Fibroblast of the conjunctiva (primary cell): ENCODE results near the gene INO80.
"Not testable (repeated sequence)": the region's sequence is repeated elsewhere in the genome, so short reads cannot be mapped to it uniquely, and the experiment has no call there.

ENCODE experiments used
- DNase-seq: peaks from one replicate; pipeline ENCODE4 v3.0.0-alpha.2; 2010; ENCODE audit warnings: low read depth

Gene INO80

DNA sequence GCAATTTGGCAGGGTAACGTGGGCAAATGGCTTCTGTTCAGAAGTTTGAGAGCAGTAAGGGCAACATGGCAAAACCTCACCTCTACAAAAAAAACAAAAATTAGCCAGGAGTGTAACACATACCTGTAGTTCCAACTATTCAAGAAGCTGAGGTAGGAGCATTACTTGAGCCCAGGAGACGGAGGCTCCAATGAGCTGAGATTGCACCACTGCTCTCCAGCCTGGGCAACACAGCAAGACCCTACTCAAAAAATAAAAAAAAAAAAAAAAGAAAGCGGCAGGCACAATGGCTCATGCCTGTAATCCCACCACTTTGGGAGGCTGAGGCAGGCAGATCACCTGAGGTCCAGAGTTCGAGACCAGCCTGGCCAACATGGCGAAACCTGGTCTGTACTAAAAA, 5.9 kb upstream of the INO80 start:
- no peak for DNase-seq

DNA sequence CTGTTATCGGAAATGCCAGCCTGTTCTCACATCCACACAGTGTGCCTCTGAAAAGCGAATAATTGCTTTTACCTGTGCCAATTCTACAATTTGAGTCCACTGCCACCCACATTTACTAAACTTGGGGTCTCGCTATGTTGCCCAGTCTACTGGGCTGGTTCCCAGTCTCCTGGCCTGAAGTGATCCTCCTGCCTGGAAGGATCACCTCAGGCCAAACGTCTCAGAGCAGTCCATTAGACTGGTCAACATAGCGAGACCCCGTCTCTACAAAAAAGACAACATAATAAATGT, 827 bp upstream of the INO80 start:
- no peak for DNase-seq

GRCh38 chr15:41115652-41116115, 396 bp downstream of the INO80 start:
- DNase-seq: peak; percentile 39

DNA sequence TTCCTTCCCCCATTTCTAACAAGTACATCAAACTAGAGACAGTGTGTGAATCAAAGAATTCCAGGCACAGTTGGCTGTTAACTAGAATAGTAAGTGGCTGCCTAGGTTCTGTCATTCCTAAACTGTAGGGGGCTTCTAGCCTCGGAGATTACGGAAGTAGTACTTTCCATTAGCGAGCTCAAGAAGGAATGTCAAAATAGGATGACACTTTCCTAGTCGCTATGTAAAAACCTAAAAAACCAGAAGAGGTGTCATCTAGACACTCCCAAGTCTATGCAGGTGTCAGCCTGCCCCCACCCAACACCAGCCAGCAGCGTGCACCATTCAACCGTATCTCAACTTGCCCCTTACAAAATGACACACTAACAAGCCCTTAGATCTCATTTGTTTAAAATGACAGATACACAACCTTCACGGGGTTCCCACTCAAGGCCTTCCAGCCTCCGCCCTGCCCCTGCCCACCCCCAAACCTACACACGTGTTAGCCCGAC, 874 bp downstream of the INO80 start:
- DNase-seq: peak; percentile 5

DNA sequence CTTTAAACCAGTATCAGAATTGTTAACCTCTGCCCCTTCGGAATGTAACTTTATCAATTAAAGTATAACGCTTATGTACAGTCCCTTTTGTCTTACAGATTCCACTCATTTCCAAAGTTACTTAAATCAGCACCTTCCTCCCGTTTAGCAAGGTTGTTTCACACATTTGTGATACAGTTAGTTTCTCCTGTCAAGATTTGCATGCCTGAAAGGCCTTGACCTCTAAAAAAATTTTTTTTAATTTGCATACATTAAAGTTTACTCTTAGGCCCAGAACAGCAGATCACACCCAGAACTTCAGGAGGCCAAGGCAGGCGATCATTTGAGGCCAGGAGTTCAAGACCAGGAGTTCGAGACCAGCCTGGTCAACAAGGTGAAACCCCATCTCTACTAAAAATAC, 9.1 kb downstream of the INO80 start:
- DNase-seq: no peak

DNA sequence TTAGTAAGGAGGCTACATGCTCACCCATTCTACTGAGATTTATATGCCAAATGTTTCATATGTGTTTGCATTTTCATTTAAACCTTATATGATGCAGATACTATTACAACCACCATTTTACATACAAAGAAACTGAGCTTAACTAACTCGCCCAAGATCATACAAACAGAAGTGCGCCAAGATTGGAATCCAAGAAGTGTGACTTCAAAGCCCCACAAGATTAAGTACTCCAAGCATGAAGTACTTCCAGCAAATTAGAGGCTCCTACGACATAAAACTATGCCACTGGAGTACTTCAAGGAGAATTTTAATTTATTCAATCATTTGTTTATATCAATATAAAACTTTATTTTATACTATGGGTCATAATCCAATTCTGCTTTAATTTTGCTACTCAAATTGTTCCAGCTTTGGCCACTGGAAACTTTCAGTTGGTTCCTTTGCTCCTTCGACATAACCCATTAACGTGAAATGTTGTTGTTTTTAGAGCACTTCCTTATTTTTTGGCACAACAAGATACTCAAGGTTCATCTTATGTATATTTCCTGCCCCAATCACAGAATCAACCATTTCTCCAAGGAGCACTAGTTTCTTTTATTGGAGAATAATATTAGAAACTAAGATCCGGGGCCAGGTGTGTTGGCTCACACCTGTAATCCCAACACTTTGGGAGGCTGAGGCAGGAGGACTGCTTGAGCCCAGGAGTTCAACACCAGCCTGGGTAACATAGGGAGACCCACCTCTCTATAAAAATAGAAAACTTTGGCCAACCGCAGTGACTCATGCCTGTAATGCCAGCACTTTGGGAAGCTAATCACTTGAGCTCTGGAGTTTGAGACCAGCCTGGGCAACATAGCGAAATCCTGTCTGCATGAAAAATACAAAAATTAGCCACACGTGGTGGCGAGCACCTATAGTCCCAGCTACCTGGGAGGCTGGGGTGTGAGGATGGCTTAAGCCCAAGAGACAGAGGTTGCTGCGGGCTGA, 10.4 kb downstream of the INO80 start:
- no peak for DNase-seq

GRCh38 chr15:41104234-41104633, 11.8 kb downstream of the INO80 start:
- peak; percentile 59 for DNase-seq

GRCh38 chr15:41102854-41103253, 13.2 kb downstream of the INO80 start:
- DNase-seq: no peak

DNA sequence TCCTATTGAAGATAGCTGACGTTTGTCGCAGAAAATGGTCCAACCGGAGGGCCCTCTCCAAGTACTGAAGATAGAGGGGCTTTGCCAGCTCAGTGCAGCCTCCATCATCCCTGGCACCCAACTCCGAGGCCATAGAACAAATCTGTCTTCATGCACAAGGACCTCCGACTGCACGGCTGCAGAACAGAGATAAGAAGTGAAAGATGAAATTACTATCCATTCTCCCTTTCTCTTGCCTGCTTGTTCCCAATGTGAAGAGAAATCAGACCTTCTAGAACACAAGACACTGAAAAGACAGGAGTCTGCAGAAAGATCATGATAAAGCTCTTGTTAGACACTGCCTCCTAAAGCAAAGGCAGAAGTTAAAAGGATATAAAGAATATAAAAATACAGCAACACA, 19.9 kb downstream of the INO80 start:
- DNase-seq: no peak

GRCh38 chr15:41085029-41085428, 31.1 kb downstream of the INO80 start:
- no peak for DNase-seq

DNA sequence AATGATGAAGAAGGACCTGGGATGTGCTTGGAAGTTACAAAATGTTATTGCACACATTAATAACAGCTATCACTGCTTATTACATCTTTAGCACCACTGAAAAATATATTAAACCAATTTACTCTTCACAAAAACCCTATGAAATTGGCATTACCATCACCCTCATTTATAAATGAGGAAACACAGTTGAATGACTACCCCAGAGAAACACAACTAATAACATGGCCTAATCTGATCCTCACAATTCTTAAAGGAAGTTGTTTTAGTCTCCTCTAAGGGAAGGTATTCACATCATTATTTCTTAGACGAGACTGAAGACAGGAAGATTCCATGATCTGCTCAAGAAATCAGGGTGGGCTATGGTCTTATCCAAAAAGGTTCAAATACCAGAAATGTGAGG, 35.9 kb downstream of the INO80 start:
- no peak for DNase-seq

GRCh38 chr15:41079717-41080116, 36.4 kb downstream of the INO80 start:
- no peak for DNase-seq

- not testable (repeated sequence) for DNase-seq
Measured at GRCh38 chr15:41078879-41079278, 37.2 kb downstream of the INO80 start.

DNA sequence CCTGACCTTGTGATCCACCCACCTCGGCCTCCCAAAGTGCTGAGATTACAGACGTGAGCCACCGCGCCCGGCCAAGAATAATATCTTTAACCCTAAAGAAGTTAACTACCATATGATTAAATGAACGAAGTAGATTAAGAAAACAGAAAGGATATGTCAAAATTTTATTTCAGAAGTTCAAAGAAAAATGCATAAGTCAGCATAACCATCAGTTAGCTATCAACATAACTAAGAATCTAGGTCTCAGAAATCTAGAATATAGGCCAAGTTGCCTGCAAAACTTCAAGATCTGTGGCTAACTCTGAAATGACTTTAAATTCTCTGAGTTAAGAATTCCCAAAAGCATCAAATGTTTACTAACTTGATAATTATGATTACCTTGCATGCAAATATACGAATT, 38.0 kb downstream of the INO80 start:
- no peak for DNase-seq

- DNase-seq: no peak
Measured at GRCh38 chr15:41073028-41073427, 43.1 kb downstream of the INO80 start.

DNA sequence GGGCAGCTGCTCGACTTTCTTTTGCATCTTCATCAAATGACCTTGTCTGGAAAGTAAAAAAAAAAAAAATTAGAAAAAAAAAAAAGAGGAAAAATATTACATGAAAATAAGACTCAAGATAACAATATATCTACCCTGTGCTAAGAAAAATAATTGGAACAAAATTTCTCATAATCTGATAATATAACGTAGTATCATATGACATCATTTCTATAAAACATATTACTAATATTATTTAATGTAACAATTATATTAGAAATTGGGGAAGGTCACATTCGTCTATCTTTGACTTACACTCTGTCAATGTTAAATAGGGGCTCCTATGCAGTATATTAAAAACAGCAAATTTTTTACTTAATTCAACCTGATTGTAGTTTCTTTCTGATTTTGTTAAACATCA, 44.1 kb downstream of the INO80 start:
- no peak for DNase-seq

GRCh38 chr15:41066516-41066915, 49.6 kb downstream of the INO80 start:
- DNase-seq: no peak

- DNase-seq: no peak
Measured at GRCh38 chr15:41061667-41062066, 54.4 kb downstream of the INO80 start.

GRCh38 chr15:41060505-41060904, 55.6 kb downstream of the INO80 start:
- no peak for DNase-seq

- DNase-seq: no peak
Measured at GRCh38 chr15:41056810-41057209, 59.3 kb downstream of the INO80 start.

GRCh38 chr15:41055706-41056105, 60.4 kb downstream of the INO80 start:
- DNase-seq: no peak

DNA sequence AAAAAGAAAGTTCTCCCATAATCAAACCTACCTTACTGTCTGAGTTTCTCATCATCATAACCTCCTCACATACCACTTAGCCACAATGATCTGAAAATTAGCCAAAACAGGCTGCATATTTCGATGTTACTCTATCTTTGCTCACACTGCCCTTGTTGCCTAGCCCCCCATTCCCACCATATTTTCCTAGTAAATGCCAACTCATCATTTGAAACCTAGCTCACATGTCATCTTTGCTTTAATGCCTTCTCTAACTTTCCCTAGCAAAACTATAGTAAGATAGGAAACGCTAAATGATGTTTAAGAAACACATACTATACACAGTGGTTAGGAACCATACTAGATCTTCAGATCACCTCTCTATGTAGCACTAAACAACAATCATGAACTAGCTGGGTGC, 64.9 kb downstream of the INO80 start:
- DNase-seq: no peak

DNA sequence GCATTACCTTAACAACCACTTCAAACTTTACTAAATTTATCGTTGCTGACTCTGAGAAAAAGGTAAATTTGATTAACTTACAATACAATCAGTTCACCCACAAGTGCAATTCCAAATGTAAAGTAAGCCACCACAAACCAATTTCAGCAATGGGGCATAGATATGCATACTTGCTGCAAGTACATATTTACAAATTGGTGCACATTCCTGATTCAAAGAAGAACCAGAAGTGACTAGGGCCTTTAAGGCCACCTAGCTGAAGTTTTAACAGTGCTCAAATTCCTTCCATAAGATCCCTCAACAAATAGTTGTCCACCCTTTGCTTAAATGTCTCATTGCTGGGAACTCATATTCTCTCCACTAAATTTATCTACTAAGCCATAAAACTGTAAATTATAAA, 67.2 kb downstream of the INO80 start:
- no peak for DNase-seq

DNA sequence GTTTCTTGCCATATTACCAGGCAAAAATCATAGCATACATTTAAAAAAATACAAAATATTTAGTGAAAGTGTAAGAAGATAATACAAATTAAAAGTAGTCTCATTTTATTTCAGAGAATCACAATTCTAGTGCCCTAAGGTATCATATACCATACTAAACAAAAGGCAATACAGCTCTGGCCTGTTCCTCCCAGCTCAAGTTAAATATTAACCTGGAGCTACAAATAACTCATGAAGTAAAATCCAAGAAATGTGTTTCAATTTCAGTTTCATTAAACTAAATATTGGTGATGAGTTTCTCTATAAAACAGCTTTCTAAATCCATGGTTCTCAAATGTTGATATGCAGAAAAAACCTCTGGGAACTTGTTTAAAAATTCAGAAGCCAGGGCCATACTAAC, 67.7 kb downstream of the INO80 start:
- no peak for DNase-seq
